Dendritic cell treated with granulocyte-macrophage colony-stimulating factor and Interleukin-4, amounts not matched to agents 40 ng/mL and 50 ng/mL, for 4 days (primary cell): ENCODE measurements around the gene RPH3AL.

ENCODE experiments used
- H3K27ac Mint-ChIP-seq: one replicate; pipeline ENCODE4 v1.8.0; 2022; ENCODE audit warnings: mild to moderate bottlenecking, mixed read lengths
- H3K27me3 Mint-ChIP-seq: one replicate; pipeline ENCODE4 v1.8.0; 2022; ENCODE audit warnings: mild to moderate bottlenecking, mixed read lengths
- H3K36me3 Mint-ChIP-seq: one replicate; pipeline ENCODE4 v1.8.0; 2022; ENCODE audit warnings: low read depth, mixed read lengths
- H3K4me1 Mint-ChIP-seq: one replicate; pipeline ENCODE4 v1.8.0; 2022; ENCODE audit warnings: low read depth, mixed read lengths
- H3K4me3 Mint-ChIP-seq: one replicate; pipeline ENCODE4 v1.8.0; 2022; ENCODE audit warnings: mild to moderate bottlenecking, moderate library complexity, mixed read lengths
- H3K9me3 Mint-ChIP-seq: one replicate; pipeline ENCODE4 v1.8.0; 2022; ENCODE audit warnings: mixed read lengths
- intact Hi-C: fragments of 100-400 bp; cut with micrococcal nuclease; formaldehyde crosslinking; loops from one replicate; pipeline ENCODE4 v1.15.0; 2022

Gene RPH3AL

GRCh38 chr17:291587-291986, 61.0 kb downstream of the RPH3AL start:
- intact Hi-C loops: no loop called here
- no peak overlapping the region for H3K4me3 Mint-ChIP-seq
- no peaks in the 10 kb centered on the region for H3K9me3 Mint-ChIP-seq
- H3K27ac Mint-ChIP-seq: no peak overlapping the region
- no peaks in the 10 kb centered on the region for H3K36me3 Mint-ChIP-seq
- peaks cover 11% of the 10 kb centered on the region for H3K4me1 Mint-ChIP-seq
- peaks cover 32% of the 10 kb centered on the region for H3K27me3 Mint-ChIP-seq

- Mint-ChIP-seq H3K4me3 (no peak overlapping the region), H3K9me3 (no peaks in the 10 kb centered on the region), H3K4me1 (peaks cover 11% of the 10 kb centered on the region), H3K36me3 (no peaks in the 10 kb centered on the region), H3K27me3 (peaks cover 31% of the 10 kb centered on the region), H3K27ac (no peak overlapping the region)
- intact Hi-C loops: no loop called here
Observed at GRCh38 chr17:290626-291025, 62.0 kb downstream of the RPH3AL start.

GRCh38 chr17:290121-290521, 62.5 kb downstream of the RPH3AL start:
- no peak overlapping the region for H3K4me3 Mint-ChIP-seq
- H3K27ac Mint-ChIP-seq: no peak overlapping the region
- H3K9me3 Mint-ChIP-seq: no peaks in the 10 kb centered on the region
- intact Hi-C loops: no loop called here
- peaks cover 11% of the 10 kb centered on the region for H3K4me1 Mint-ChIP-seq
- H3K27me3 Mint-ChIP-seq: peaks cover 31% of the 10 kb centered on the region
- no peaks in the 10 kb centered on the region for H3K36me3 Mint-ChIP-seq

- Mint-ChIP-seq H3K27ac (no peak overlapping the region), H3K4me1 (peaks cover 11% of the 10 kb centered on the region), H3K36me3 (no peaks in the 10 kb centered on the region), H3K4me3 (no peak overlapping the region), H3K27me3 (peaks cover 26% of the 10 kb centered on the region), H3K9me3 (no peaks in the 10 kb centered on the region)
- intact Hi-C loops: no loop called here
Observed at GRCh38 chr17:289409-289808, 63.2 kb downstream of the RPH3AL start.

- Mint-ChIP-seq H3K27ac (no peak overlapping the region), H3K4me3 (no peak overlapping the region), H3K9me3 (no peaks in the 10 kb centered on the region), H3K36me3 (no peaks in the 10 kb centered on the region), H3K4me1 (peaks cover 11% of the 10 kb centered on the region), H3K27me3 (peaks cover 21% of the 10 kb centered on the region)
- intact Hi-C loops: no loop called here
Observed at GRCh38 chr17:288802-289356, 63.7 kb downstream of the RPH3AL start.

DNA sequence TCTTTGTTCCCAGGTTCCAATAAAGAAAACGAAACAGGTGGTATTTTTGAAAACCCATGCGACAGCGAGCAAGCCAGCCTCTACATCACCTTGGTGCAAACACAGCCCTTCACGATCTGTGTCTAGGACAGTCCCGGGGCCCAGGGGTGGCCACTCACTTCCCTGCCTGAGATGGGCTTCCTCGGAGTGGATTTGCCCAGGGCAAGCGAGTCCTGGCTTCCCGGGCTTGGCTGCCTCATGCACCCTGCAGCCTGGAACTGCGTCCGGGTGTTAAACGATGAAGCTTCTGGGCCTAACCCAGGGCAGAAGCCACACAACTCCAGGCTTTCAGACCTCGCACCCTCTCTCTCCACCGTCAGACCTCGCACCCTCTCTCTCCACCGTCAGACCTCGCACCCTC, 66.0 kb downstream of the RPH3AL start:
- no peak overlapping the region for H3K4me3 Mint-ChIP-seq
- no peaks in the 10 kb centered on the region for H3K36me3 Mint-ChIP-seq
- no peak overlapping the region for H3K27ac Mint-ChIP-seq
- no peaks in the 10 kb centered on the region for H3K4me1 Mint-ChIP-seq
- no peaks in the 10 kb centered on the region for H3K9me3 Mint-ChIP-seq
- peaks cover 5% of the 10 kb centered on the region for H3K27me3 Mint-ChIP-seq
- intact Hi-C loops: no loop called here

GRCh38 chr17:285751-286422, 66.7 kb downstream of the RPH3AL start:
- Mint-ChIP-seq H3K4me1 (no peaks in the 10 kb centered on the region), H3K4me3 (no peak overlapping the region), H3K36me3 (no peaks in the 10 kb centered on the region), H3K27me3 (peaks cover 5% of the 10 kb centered on the region), H3K9me3 (no peaks in the 10 kb centered on the region), H3K27ac (no peak overlapping the region)
- intact Hi-C loops: no loop called here

DNA sequence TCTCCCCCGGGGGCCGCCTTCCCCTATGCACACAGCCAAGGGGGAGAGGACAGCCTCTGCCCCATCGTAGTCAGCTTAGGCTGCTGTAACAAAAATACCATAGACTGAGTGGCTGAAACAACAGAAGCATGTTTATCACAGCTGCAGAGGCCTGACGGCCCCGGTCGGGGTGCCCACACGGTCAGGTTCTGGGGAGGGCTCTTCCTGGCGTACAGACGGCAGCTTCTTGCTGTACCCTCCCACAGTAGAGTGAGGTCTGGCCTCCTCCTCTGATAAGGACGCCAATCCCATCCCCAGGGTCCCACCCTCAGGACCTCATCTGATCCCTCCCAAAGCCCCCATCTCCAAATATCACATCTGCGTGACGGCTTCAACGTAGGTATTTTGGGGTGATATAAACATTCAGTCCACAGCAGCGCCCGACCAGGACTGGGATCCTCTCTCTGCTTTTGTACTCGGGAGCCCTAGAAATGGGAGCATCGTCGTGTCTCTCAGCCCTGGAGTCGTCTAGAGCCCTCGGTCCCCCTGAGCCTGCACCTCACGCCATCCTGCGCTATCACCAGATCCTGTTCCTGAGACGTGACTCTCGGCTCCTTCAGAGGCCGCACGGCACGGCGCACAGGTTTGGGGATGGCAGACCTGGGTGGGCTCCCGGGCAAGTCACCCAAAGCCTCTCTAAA, 67.8 kb downstream of the RPH3AL start:
- Mint-ChIP-seq H3K27ac (no peak overlapping the region), H3K4me3 (no peak overlapping the region), H3K36me3 (no peaks in the 10 kb centered on the region), H3K9me3 (no peaks in the 10 kb centered on the region), H3K4me1 (peaks cover 3% of the 10 kb centered on the region), H3K27me3 (peaks cover 5% of the 10 kb centered on the region)
- intact Hi-C loops: no loop called here

DNA sequence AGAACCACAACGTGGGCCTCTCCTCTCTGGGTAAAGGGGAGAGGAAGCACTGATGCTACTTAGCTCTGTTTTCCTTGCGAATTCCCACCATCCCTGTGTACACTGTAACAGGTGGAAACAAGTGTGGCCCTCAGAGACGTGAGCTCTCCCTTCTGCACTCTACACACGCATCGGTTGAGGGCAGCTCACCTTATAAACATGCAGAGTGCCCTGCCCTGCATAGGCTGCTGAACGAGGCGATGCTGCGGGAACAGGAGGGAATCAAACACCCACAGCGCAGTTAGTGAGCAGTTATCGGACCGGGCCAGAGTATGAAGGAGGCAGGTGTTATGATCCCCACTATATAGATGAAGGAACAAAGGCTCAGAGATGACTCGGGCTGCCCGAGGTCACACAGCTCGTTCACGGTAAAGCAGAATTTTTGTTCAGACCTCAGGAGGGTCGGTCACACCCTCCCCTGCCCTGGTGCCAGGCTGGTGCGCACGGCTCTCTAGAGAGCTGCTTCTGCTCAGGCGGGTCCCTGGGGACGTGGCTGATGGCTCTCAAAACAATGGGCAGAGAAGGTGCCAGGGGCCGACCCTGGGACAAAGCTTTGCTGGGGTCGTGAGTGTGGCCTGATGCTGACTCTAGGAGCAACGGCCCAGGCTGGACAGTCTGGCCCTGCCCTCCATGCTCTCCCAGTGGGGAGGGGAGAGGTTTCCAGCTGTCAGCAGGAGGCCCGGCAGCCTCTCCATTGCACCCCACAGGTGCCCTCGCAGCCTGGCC, 68.5 kb downstream of the RPH3AL start:
- H3K4me3 Mint-ChIP-seq: no peak overlapping the region
- H3K36me3 Mint-ChIP-seq: no peaks in the 10 kb centered on the region
- peaks cover 3% of the 10 kb centered on the region for H3K27me3 Mint-ChIP-seq
- peaks cover 4% of the 10 kb centered on the region for H3K4me1 Mint-ChIP-seq
- H3K9me3 Mint-ChIP-seq: no peaks in the 10 kb centered on the region
- no peak overlapping the region for H3K27ac Mint-ChIP-seq
- intact Hi-C loops: no loop called here

GRCh38 chr17:282912-283882, 69.4 kb downstream of the RPH3AL start:
- peaks cover 4% of the 10 kb centered on the region for H3K9me3 Mint-ChIP-seq
- peaks cover 4% of the 10 kb centered on the region for H3K4me1 Mint-ChIP-seq
- H3K27ac Mint-ChIP-seq: no peak overlapping the region
- no peak overlapping the region for H3K4me3 Mint-ChIP-seq
- peaks cover 3% of the 10 kb centered on the region for H3K27me3 Mint-ChIP-seq
- no peaks in the 10 kb centered on the region for H3K36me3 Mint-ChIP-seq
- intact Hi-C loops: no loop called here

- peaks cover 8% of the 10 kb centered on the region for H3K9me3 Mint-ChIP-seq
- intact Hi-C loops: no loop called here
- H3K27ac Mint-ChIP-seq: no peak overlapping the region
- no peaks in the 10 kb centered on the region for H3K36me3 Mint-ChIP-seq
- H3K27me3 Mint-ChIP-seq: peaks cover 3% of the 10 kb centered on the region
- no peak overlapping the region for H3K4me3 Mint-ChIP-seq
- peaks cover 4% of the 10 kb centered on the region for H3K4me1 Mint-ChIP-seq
Observed at GRCh38 chr17:282000-282911, 70.4 kb downstream of the RPH3AL start.

DNA sequence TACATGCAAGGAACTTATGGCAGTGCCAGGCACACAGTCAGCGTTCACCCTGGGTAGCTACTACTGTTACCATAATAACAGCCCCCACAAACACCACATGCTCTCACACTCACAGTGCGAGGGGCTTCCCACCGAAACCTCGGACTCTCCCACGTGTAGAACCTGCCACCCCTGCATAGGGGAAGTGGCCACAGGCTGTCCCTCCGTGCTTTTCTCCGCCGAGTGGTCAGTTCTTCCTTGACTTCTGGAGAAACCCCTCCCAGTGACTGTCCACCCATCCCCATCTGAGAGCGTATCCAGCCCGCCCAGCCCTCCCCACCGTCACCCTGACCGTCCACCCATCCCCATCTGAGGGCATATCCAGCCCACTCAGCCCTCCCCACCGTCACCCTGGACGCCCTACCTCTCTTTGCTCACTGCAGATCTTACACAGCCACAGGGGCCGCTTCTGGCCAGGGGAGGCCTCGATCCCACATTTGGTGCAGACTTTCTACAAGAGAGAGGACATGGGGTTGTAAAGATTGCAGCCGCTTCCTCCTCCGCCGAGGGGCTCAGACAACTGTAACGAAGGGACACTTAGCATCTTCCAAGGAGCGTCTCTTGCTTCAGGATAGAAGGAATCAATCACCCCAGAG, 71.1 kb downstream of the RPH3AL start:
- no peaks in the 10 kb centered on the region for H3K36me3 Mint-ChIP-seq
- H3K4me3 Mint-ChIP-seq: no peak overlapping the region
- H3K27me3 Mint-ChIP-seq: peaks cover 5% of the 10 kb centered on the region
- no peak overlapping the region for H3K27ac Mint-ChIP-seq
- intact Hi-C loops: no loop called here
- H3K9me3 Mint-ChIP-seq: peaks cover 8% of the 10 kb centered on the region
- peaks cover 4% of the 10 kb centered on the region for H3K4me1 Mint-ChIP-seq
